ENCODE data around the gene RASSF5. TPM values are rescaled to one million over a fixed set of nuclear protein-coding genes. Genes with fewer than 3 reads are reported as not detected.

The RASSF5 gene
- total RNA-seq, 4 donors from 2014 or later = 0.77 to 5.3 (median 3.2) TPM

GRCh38 chr1:206495493-206496046, 11.8 kb upstream of the RASSF5 start:
- Histone ChIP-seq H3K27me3 (no peaks in the 10 kb centered on the region), H3K36me3 (no peaks in the 10 kb centered on the region), H3K4me3 (no peak overlapping the region), H3K4me1 (peaks cover 5 to 6% of the 10 kb centered on the region in 2 donors), H3K9me3 (no peaks in the 10 kb centered on the region), H3K27ac (peak overlapping the region; percentile 45 to 54)
- TF ChIP-seq POLR2A (IDR thresholded peaks at IDR 0.05) = no peak
- no peak for TF ChIP-seq CTCF (IDR thresholded peaks at IDR 0.05)
- DNase-seq = no peak
- intact Hi-C loops (cut with DNase I; ENCODE audit: low total_unique reads) = loop anchor here (10.0 kb wide), 2 partner anchors 89 to 169 kb away; no protein-coding TSS in a partner anchor

GRCh38 chr1:206496131-206496793, 11.1 kb upstream of the RASSF5 start:
- peak overlapping the region; percentile 34 to 54 for H3K27ac ChIP-seq

GRCh38 chr1:206497363-206497762, 10.0 kb upstream of the RASSF5 start:
- Histone ChIP-seq H3K4me1 (peaks cover 5 to 6% of the 10 kb centered on the region in 2 donors), H3K4me3 (no peak overlapping the region), H3K36me3 (no peaks in the 10 kb centered on the region), H3K27me3 (no peaks in the 10 kb centered on the region), H3K9me3 (no peaks in the 10 kb centered on the region), H3K27ac (no peak overlapping the region)
- no peak for DNase-seq
- TF ChIP-seq CTCF (IDR thresholded peaks at IDR 0.05) (no peak), POLR2A (IDR thresholded peaks at IDR 0.05) (no peak)
- intact Hi-C loops (cut with DNase I; ENCODE audit: low total_unique reads) = loop anchor here (10.0 kb wide), 2 partner anchors 87 to 167 kb away; no protein-coding TSS in a partner anchor

More at GRCh38 chr1:206496131-206496793, 11.1 kb upstream of the RASSF5 start:
- Histone ChIP-seq H3K9me3 (no peaks in the 10 kb centered on the region), H3K4me3 (no peak overlapping the region), H3K36me3 (no peaks in the 10 kb centered on the region), H3K4me1 (peaks cover 5 to 6% of the 10 kb centered on the region in 2 donors), H3K27me3 (no peaks in the 10 kb centered on the region)
- TF ChIP-seq CTCF (IDR thresholded peaks at IDR 0.05) (no peak), POLR2A (IDR thresholded peaks at IDR 0.05) (no peak)
- DNase-seq = no peak
- intact Hi-C loops (cut with DNase I; ENCODE audit: low total_unique reads) = loop anchor here (10.0 kb wide), 2 partner anchors 89 to 169 kb away; no protein-coding TSS in a partner anchor

- intact Hi-C loops (cut with DNase I; ENCODE audit: low total_unique reads) = loop anchor here (10.0 kb wide), 2 partner anchors 87 to 167 kb away; no protein-coding TSS in a partner anchor
These were observed 9.6 kb upstream of the RASSF5 start for GRCh38 chr1:206497774-206498173.

More at GRCh38 chr1:206497774-206498173, 9.6 kb upstream of the RASSF5 start:
- H3K27me3 ChIP-seq = no peaks in the 10 kb centered on the region
- H3K4me3 ChIP-seq = no peak overlapping the region
- peaks cover 5 to 6% of the 10 kb centered on the region in 2 donors for H3K4me1 ChIP-seq
- H3K27ac ChIP-seq = no peak overlapping the region
- no peaks in the 10 kb centered on the region for H3K36me3 ChIP-seq
- no peak for DNase-seq
- TF ChIP-seq POLR2A (IDR thresholded peaks at IDR 0.05) (no peak), CTCF (IDR thresholded peaks at IDR 0.05) (no peak)
- no peaks in the 10 kb centered on the region for H3K9me3 ChIP-seq

All from uterus (tissue), 4 donors.